ENCODE results near the gene SPAG16.

SPAG16 gene

DNA sequence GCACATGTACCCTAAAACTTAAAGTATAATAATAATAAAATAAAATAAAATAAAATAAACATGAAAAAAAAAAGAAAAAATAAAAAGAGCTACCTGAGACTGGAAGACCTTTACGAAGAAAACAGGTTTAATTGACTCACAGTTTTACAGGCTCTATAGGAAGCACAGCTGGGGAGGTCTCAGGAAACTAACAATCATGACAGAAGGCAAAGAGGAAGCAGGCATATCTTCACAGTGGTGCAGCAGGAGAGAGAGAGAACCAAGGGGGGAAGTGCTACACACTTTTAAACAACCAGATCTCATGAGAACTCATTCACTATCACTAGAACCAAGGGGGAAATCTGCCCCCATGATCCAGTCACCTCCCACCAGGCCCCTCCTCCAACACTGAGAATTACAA is 747.3 kb downstream of the SPAG16 start:
- H3K36me3 ChIP-seq (ENCODE audit: insufficient read depth, low read length) = no peaks in the 10 kb centered on the region
- H3K27ac ChIP-seq (ENCODE audit: low read depth, low read length, poor library complexity, severe bottlenecking) = no peak overlapping the region
- no peak overlapping the region for H2AFZ ChIP-seq (ENCODE audit: low read length)
- H3K27me3 ChIP-seq (ENCODE audit: insufficient read depth, low read length) = no peaks in the 10 kb centered on the region
- TF ChIP-seq EZH2 (IDR thresholded peaks at IDR 0.05; ENCODE audit: borderline replicate concordance, low read length) (no peak), CTCF (IDR thresholded peaks at IDR 0.05; ENCODE audit: low read length) (no peak)
- no peak overlapping the region for H3K4me2 ChIP-seq (ENCODE audit: low read length)
- no peaks in the 10 kb centered on the region for H3K79me2 ChIP-seq (ENCODE audit: insufficient read depth, low read length)
- no peak overlapping the region for H3K9ac ChIP-seq (ENCODE audit: low read length)
- H3K9me3 ChIP-seq (ENCODE audit: low read length) = no peaks in the 10 kb centered on the region
- no peaks in the 10 kb centered on the region for H3K4me1 ChIP-seq (ENCODE audit: insufficient read depth, low read length, severe bottlenecking)
- no peak overlapping the region for H3K4me3 ChIP-seq (ENCODE audit: low read depth, low read length, poor library complexity, severe bottlenecking)
- no peaks in the 10 kb centered on the region for H4K20me1 ChIP-seq (ENCODE audit: insufficient read depth, low read length)
- no peaks in the 10 kb centered on the region for H3F3A ChIP-seq (ENCODE audit: insufficient read depth, low read length)
- H3K9me2 ChIP-seq (ENCODE audit: low read depth, low read length) = no peaks in the 10 kb centered on the region

DNA sequence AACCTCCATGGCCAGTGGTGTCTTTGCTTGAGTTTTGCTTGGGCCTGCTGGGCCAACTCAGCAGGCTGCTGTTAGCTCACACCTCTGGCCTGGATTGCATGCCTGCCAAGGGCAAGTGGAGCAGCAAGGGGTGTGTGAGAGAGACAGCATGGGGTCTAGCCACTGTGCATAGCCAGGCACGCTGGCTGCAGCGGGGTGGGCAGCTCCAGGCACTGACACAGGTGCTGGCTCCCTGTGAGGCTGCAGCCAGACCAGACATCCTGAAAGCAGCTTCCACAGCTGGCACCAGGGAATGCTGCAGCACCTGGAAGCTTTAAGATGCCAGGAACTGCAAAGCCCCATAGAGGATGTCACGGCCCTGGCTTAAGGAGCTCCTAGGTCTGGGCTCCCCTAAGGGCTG is 750.2 kb downstream of the SPAG16 start:
- no peaks in the 10 kb centered on the region for H3K27me3 ChIP-seq (ENCODE audit: insufficient read depth, low read length)
- H3K79me2 ChIP-seq (ENCODE audit: insufficient read depth, low read length) = no peaks in the 10 kb centered on the region
- no peak overlapping the region for H3K9ac ChIP-seq (ENCODE audit: low read length)
- H3F3A ChIP-seq (ENCODE audit: insufficient read depth, low read length) = no peaks in the 10 kb centered on the region
- H3K9me2 ChIP-seq (ENCODE audit: low read depth, low read length) = no peaks in the 10 kb centered on the region
- no peaks in the 10 kb centered on the region for H4K20me1 ChIP-seq (ENCODE audit: insufficient read depth, low read length)
- H3K4me3 ChIP-seq (ENCODE audit: low read depth, low read length, poor library complexity, severe bottlenecking) = no peak overlapping the region
- H3K36me3 ChIP-seq (ENCODE audit: insufficient read depth, low read length) = no peaks in the 10 kb centered on the region
- H3K4me1 ChIP-seq (ENCODE audit: insufficient read depth, low read length, severe bottlenecking) = no peaks in the 10 kb centered on the region
- no peak overlapping the region for H2AFZ ChIP-seq (ENCODE audit: low read length)
- no peak overlapping the region for H3K4me2 ChIP-seq (ENCODE audit: low read length)
- H3K27ac ChIP-seq (ENCODE audit: low read depth, low read length, poor library complexity, severe bottlenecking) = no peak overlapping the region
- TF ChIP-seq CTCF (IDR thresholded peaks at IDR 0.05; ENCODE audit: low read length) (no peak), EZH2 (IDR thresholded peaks at IDR 0.05; ENCODE audit: borderline replicate concordance, low read length) (no peak)
- H3K9me3 ChIP-seq (ENCODE audit: low read length) = no peaks in the 10 kb centered on the region

GRCh38 chr2:214035091-214035852 is 751.0 kb downstream of the SPAG16 start:
- Histone ChIP-seq H3K79me2 (ENCODE audit: insufficient read depth, low read length) (no peaks in the 10 kb centered on the region), H3K4me2 (ENCODE audit: low read length) (no peak overlapping the region), H3K9me2 (ENCODE audit: low read depth, low read length) (no peaks in the 10 kb centered on the region), H3K9me3 (ENCODE audit: low read length) (no peaks in the 10 kb centered on the region), H3K27ac (ENCODE audit: low read depth, low read length, poor library complexity, severe bottlenecking) (no peak overlapping the region), H4K20me1 (ENCODE audit: insufficient read depth, low read length) (no peaks in the 10 kb centered on the region), H3F3A (ENCODE audit: insufficient read depth, low read length) (no peaks in the 10 kb centered on the region), H3K27me3 (ENCODE audit: insufficient read depth, low read length) (no peaks in the 10 kb centered on the region), H3K9ac (ENCODE audit: low read length) (no peak overlapping the region), H3K4me1 (ENCODE audit: insufficient read depth, low read length, severe bottlenecking) (no peaks in the 10 kb centered on the region), H2AFZ (ENCODE audit: low read length) (no peak overlapping the region), H3K36me3 (ENCODE audit: insufficient read depth, low read length) (no peaks in the 10 kb centered on the region), H3K4me3 (ENCODE audit: low read depth, low read length, poor library complexity, severe bottlenecking) (no peak overlapping the region)
- TF ChIP-seq EZH2 (IDR thresholded peaks at IDR 0.05; ENCODE audit: borderline replicate concordance, low read length) (no peak), CTCF (IDR thresholded peaks at IDR 0.05; ENCODE audit: low read length) (no peak)

Data from OCI-LY1 (cell line).